Liver (tissue), 9 donors: Measurements from ENCODE around the gene LRRC28. TPM values are rescaled to one million over a fixed set of nuclear protein-coding genes. Genes with fewer than 3 reads are reported as not detected.

Experiments
- DNase-seq: peaks from one replicate; pipeline ENCODE4 v3.0.0-alpha.2; 2017; ENCODE audit warnings: low spot score
- H3K27ac ChIP-seq, 2 donors: one replicate each; pipeline ENCODE4 v1.7.0; 2013; ENCODE audit warnings: inconsistent platforms in 2 of 2, low read length in 2 of 2, control low read depth in 1 of 2, low read depth in 1 of 2, mild to moderate bottlenecking in 1 of 2
- H3K27me3 ChIP-seq, 4 donors: one replicate each; pipeline versions ENCODE4 v1.6.1 to v1.7.0; 2013; ENCODE audit warnings: low read length in 3 of 4, inconsistent platforms in 1 of 4, mild to moderate bottlenecking in 1 of 4, moderate library complexity in 1 of 4; ENCODE audit not compliant: control insufficient read depth in 4 of 4, insufficient read depth in 4 of 4
- H3K36me3 ChIP-seq, 4 donors: one replicate each; pipeline versions ENCODE4 v1.6.1 to v1.7.0; 2013; ENCODE audit warnings: low read length in 3 of 4, mild to moderate bottlenecking in 3 of 4, low read depth in 1 of 4, moderate library complexity in 1 of 4; ENCODE audit not compliant: control insufficient read depth in 4 of 4, insufficient read depth in 3 of 4
- H3K4me1 ChIP-seq, 4 donors: one replicate each; pipeline versions ENCODE4 v1.6.1 to v1.7.0; 2013; ENCODE audit warnings: low read length in 3 of 4, mild to moderate bottlenecking in 3 of 4, moderate library complexity in 1 of 4; ENCODE audit not compliant: control insufficient read depth in 4 of 4, insufficient read depth in 4 of 4
- H3K4me3 ChIP-seq, 3 donors: one replicate each; pipeline versions ENCODE4 v1.6.1 to v1.7.0; 2013; ENCODE audit warnings: low read length in 3 of 3, control low read depth in 1 of 3, low read depth in 1 of 3, mild to moderate bottlenecking in 1 of 3
- H3K9ac ChIP-seq, 2 donors: one replicate each; pipeline ENCODE4 v1.7.0; 2013; ENCODE audit warnings: low read length in 2 of 2, mild to moderate bottlenecking in 2 of 2, moderate library complexity in 2 of 2, control low read depth in 1 of 2, low read depth in 1 of 2
- H3K9me3 ChIP-seq, 4 donors: one replicate each; pipeline versions ENCODE4 v1.6.1 to v1.7.0; 2013; ENCODE audit warnings: low read length in 3 of 4; ENCODE audit not compliant: control insufficient read depth in 4 of 4
- ATF3 ChIP-seq: IDR thresholded peaks from 2 replicates; pipeline ENCODE4 v1.6.1; 2016; ENCODE audit warnings: antibody characterized with exemption
- EGR1 ChIP-seq, 2 donors: IDR thresholded peaks; 2 replicates each; pipeline ENCODE4 v1.6.1; 2016 to 2018; ENCODE audit warnings: antibody characterized with exemption in 2 of 2, low read depth in 2 of 2
- FOXA1 ChIP-seq: IDR thresholded peaks from 2 replicates; pipeline ENCODE4 v1.6.1; 2016; ENCODE audit warnings: antibody characterized with exemption
- GABPA ChIP-seq, 2 donors: IDR thresholded peaks in 1 of 2; conservative IDR thresholded peaks in 1 of 2; 2 replicates each; pipeline ENCODE4 v1.6.1; 2016; ENCODE audit warnings: antibody characterized with exemption in 2 of 2, mild to moderate bottlenecking in 1 of 2, moderate library complexity in 1 of 2
- HNF4A ChIP-seq, 2 donors: conservative IDR thresholded peaks; 2 replicates each; pipeline ENCODE4 v1.6.1; 2016; ENCODE audit warnings: antibody characterized with exemption in 2 of 2, mild to moderate bottlenecking in 2 of 2
- HNF4G ChIP-seq: IDR thresholded peaks from 2 replicates; pipeline ENCODE4 v1.6.1; 2016; ENCODE audit warnings: antibody characterized with exemption
- JUND ChIP-seq, 2 donors: IDR thresholded peaks; 2 replicates each; pipeline ENCODE4 v1.6.1; 2016; ENCODE audit warnings: antibody characterized with exemption in 2 of 2
- MAX ChIP-seq: IDR thresholded peaks from 2 replicates; pipeline ENCODE4 v1.6.1; 2016; ENCODE audit warnings: antibody characterized with exemption
- NR2F2 ChIP-seq: IDR thresholded peaks from 2 replicates; pipeline ENCODE4 v1.6.1; 2016; ENCODE audit warnings: antibody characterized with exemption
- RAD21 ChIP-seq, 2 donors: IDR thresholded peaks; 2 replicates each; pipeline ENCODE4 v1.6.1; 2016; ENCODE audit warnings: antibody characterized with exemption in 2 of 2, mild to moderate bottlenecking in 2 of 2
- REST ChIP-seq: IDR thresholded peaks from 2 replicates; pipeline ENCODE4 v1.6.1; 2016; ENCODE audit warnings: antibody characterized with exemption, mild to moderate bottlenecking
- RXRA ChIP-seq, 2 donors: IDR thresholded peaks; 2 replicates each; pipeline ENCODE4 v1.6.1; 2017 to 2018; ENCODE audit warnings: antibody characterized with exemption in 2 of 2, mild to moderate bottlenecking in 1 of 2
- SP1 ChIP-seq: IDR thresholded peaks from 2 replicates; pipeline ENCODE4 v1.6.1; 2018; ENCODE audit warnings: antibody characterized with exemption, mild to moderate bottlenecking
- TAF1 ChIP-seq: conservative IDR thresholded peaks from 2 replicates; pipeline ENCODE4 v1.6.1; 2016; ENCODE audit warnings: antibody characterized with exemption, mild to moderate bottlenecking
- YY1 ChIP-seq: IDR thresholded peaks from 2 replicates; pipeline ENCODE4 v1.6.1; 2016; ENCODE audit warnings: antibody characterized with exemption, mild to moderate bottlenecking
- ZBTB33 ChIP-seq: IDR thresholded peaks from 2 replicates; pipeline ENCODE4 v1.6.1; 2016; ENCODE audit warnings: antibody characterized with exemption
- WGBS: extraction: QIAGEN DNeasy Blood & Tissue Kit; methylation state at CpG from one replicate; pipeline ENCODE4 v1.1.7; 2013; 5-methylcytosine and 5-hydroxymethylcytosine counted together
- polyA plus RNA-seq, 2 donors: library from polyadenylated mRNA; stranded (reverse) in 1 of 2; unstranded in 1 of 2; fragments of 200-250 nt in 1 of 2; fragments of >200 nt in 1 of 2; fragmentation: Nextera tagmentation in 1 of 2; extraction: Ambion mirVana in 1 of 2; gene quantifications; one replicate each; pipeline versions ENCODE4 v1.2.1 to v1.2.3, GENCODE V29; 2013 to 2015
- total RNA-seq, 2 donors: library from RNA; depleted of rRNA; stranded (reverse); fragments of >200 nt; gene quantifications; one replicate each; pipeline ENCODE4 v1.2.3, GENCODE V29; 2014
- donor health status: healthy.
- donor health status: healthy.
- donor health status: healthy.
- donor health status: healthy.
- donor health status: healthy.

The LRRC28 gene
- total and polyA plus RNA-seq, 4 donors, result 15.4 to 46.6 (median 41.0) TPM

- no peak overlapping the region for H3K4me3 ChIP-seq
- no peak for DNase-seq
- 93% methylated on average over 22 of the region's 22 CpGs for WGBS
These were observed 176.5 kb downstream of the LRRC28 start for GRCh38 chr15:99427668-99428361.

GRCh38 chr15:99429681-99430081 lies 178.4 kb downstream of the LRRC28 start:
- Histone ChIP-seq H3K4me3 (no peak overlapping the region), H3K9ac (no peak overlapping the region), H3K9me3 (no peaks in the 10 kb centered on the region), H3K27me3 (no peaks in the 10 kb centered on the region), H3K36me3 (no peaks in the 10 kb centered on the region), H3K27ac (no peak overlapping the region), H3K4me1 (peaks cover 0 to 3% (median 0%) of the 10 kb centered on the region in 4 donors)
- DNase-seq, result no peak
- TF ChIP-seq JUND (IDR thresholded peaks at IDR 0.05), result no peak
- TF ChIP-seq HNF4G, result no peak
- no peak for TF ChIP-seq YY1
- 93% methylated on average over 5 of the region's 5 CpGs for WGBS

More at GRCh38 chr15:99427668-99428361, 176.5 kb downstream of the LRRC28 start:
- H3K9me3 ChIP-seq, result no peaks in the 10 kb centered on the region
- H3K9ac ChIP-seq, result no peak overlapping the region
- peaks cover 0 to 3% (median 0%) of the 10 kb centered on the region in 4 donors for H3K4me1 ChIP-seq
- no peak for TF ChIP-seq REST
- no peak for TF ChIP-seq ATF3
- TF ChIP-seq YY1, result no peak
- no peak for TF ChIP-seq GABPA (IDR thresholded peaks at IDR 0.05 in 1 of 2, conservative IDR thresholded peaks at IDR 0.05 in 1 of 2)
- no peak for TF ChIP-seq HNF4G
- no peak for TF ChIP-seq FOXA1
- H3K36me3 ChIP-seq, result no peaks in the 10 kb centered on the region
- H3K27ac ChIP-seq, result no peak overlapping the region
- H3K27me3 ChIP-seq, result no peaks in the 10 kb centered on the region

GRCh38 chr15:99430881-99431401 lies 179.7 kb downstream of the LRRC28 start:
- Histone ChIP-seq H3K9ac (no peak overlapping the region), H3K4me3 (no peak overlapping the region), H3K36me3 (no peaks in the 10 kb centered on the region), H3K4me1 (no peaks in the 10 kb centered on the region), H3K27ac (no peak overlapping the region), H3K27me3 (no peaks in the 10 kb centered on the region), H3K9me3 (no peaks in the 10 kb centered on the region)
- no peak for TF ChIP-seq FOXA1
- TF ChIP-seq JUND (IDR thresholded peaks at IDR 0.05), result no peak
- TF ChIP-seq RXRA (IDR thresholded peaks at IDR 0.05), result no peak
- no peak for TF ChIP-seq RAD21 (IDR thresholded peaks at IDR 0.05)
- TF ChIP-seq ZBTB33, result no peak
- TF ChIP-seq GABPA (IDR thresholded peaks at IDR 0.05 in 1 of 2, conservative IDR thresholded peaks at IDR 0.05 in 1 of 2), result no peak
- no peak for TF ChIP-seq MAX
- no peak for TF ChIP-seq NR2F2
- TF ChIP-seq TAF1, result no peak
- no peak for TF ChIP-seq SP1
- no peak for TF ChIP-seq EGR1 (IDR thresholded peaks at IDR 0.05; ENCODE audit: low read depth in 2 of 2)
- TF ChIP-seq REST, result no peak
- no peak for TF ChIP-seq HNF4A (conservative IDR thresholded peaks at IDR 0.05)
- WGBS, result 89% methylated on average over 22 of the region's 22 CpGs
- no peak for DNase-seq
